ENCODE data around the gene ERVV-1.

GRCh38 chr19:53047379-53047778, 33.7 kb downstream of the ERVV-1 start:
- no peak for TF ChIP-seq POLR2A (IDR thresholded peaks at IDR 0.05)
- no peak for TF ChIP-seq CTCF (IDR thresholded peaks at IDR 0.05 in 8 of 11, conservative IDR thresholded peaks at IDR 0.05 in 3 of 11)
- no peak for TF ChIP-seq POLR2AphosphoS5 (IDR thresholded peaks at IDR 0.05)
